ENCODE data around the gene PTPN18.
A peak's percentile ranks its signal among the peaks of the same experiment; 100 is the strongest.
"Not testable (repeated sequence)": the region's sequence is repeated elsewhere in the genome, so short reads cannot be mapped to it uniquely, and the experiment has no call there.

PTPN18 gene, protein sequence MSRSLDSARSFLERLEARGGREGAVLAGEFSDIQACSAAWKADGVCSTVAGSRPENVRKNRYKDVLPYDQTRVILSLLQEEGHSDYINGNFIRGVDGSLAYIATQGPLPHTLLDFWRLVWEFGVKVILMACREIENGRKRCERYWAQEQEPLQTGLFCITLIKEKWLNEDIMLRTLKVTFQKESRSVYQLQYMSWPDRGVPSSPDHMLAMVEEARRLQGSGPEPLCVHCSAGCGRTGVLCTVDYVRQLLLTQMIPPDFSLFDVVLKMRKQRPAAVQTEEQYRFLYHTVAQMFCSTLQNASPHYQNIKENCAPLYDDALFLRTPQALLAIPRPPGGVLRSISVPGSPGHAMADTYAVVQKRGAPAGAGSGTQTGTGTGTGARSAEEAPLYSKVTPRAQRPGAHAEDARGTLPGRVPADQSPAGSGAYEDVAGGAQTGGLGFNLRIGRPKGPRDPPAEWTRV

DNA sequence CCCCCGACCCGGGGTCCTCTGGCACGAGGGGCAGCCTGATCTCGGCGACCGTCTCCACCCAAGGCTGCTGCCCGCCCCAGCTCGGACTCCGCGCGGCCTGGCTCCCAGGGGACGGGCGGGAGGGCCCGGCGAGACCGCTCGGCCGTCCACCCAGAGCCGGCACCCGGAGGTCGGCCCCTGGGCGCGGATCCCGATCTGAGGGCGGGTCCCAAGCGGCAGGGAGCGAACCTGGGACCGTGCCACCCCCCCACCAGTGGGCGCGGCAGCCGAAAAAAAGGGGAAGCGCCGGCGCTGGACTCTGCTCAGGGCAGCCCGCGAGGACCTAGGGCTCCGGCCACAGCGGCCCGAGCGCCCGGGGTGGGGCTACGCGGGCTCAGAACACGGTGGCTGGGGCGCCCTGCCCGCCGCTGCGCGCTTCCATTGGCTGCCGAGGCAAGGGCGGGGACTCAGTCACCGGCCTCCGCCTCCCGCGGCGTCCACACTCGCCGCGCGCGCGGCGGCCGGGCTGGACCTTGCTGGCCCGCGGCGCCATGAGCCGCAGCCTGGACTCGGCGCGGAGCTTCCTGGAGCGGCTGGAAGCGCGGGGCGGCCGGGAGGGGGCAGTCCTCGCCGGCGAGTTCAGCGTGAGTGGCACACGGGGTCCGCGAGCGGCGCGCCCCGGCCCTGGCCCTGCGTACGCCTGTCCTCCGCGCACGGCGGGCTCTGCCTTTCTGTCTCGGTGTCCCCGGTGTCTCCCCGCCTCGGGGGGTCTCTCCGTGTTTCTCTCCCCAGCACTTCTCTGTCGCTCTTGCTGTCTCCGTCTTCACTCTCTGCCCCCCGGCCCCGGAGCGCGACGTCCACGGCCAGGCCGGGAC, at the start of gene PTPN18:
PTPN18 (plus strand) TSS at position 479 of the 854 bp plus-strand sequence; CDS start at position 531, 52 bp downstream.
- peak in 2 of 3 donors; percentile 23 to 48 for DNase-seq (ENCODE audit: low read depth in 3 of 3, low spot score in 1 of 3)

DNA sequence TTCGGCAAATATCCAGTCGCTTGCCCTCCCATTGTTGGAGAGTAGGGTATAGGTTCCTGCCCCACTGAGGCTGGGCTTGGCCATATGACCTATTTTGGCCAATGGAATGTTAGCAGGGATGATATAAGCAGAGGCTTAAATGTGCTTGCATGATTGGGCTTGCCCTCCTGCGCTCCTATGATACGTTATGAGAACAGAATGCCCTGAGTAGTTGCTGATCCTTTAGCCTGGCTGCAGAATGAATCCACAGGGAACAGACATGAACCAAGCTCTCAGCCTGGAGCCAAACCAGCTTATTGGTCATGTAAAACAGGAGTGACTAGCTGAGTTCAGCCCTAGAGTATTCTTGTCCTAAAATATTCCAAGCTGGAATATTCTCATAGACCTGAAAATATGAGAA, 48.0 kb upstream of the PTPN18 start:
- no peak for DNase-seq (ENCODE audit: low read depth in 3 of 3, low spot score in 1 of 3)

DNA sequence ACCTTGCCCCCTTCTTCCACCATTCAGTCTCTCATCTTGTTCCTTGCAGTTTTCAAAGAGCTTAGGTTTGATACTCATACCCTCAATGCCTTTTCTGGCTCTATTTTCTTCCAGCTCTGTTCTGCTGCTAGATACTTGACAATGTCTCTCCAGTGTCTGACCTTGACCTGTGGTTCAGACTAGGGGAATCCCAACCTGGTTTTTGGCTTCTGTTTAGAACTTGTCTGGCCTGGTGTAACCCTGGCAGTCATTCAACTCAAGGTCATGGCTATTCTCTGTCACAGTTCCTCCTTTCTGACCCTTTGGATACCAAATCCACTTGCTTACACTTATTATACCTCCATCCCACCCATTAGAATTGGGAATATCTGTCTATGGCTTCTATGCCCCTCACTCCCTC, 45.0 kb upstream of the PTPN18 start:
- DNase-seq (ENCODE audit: low read depth in 3 of 3, low spot score in 1 of 3) = no peak

DNA sequence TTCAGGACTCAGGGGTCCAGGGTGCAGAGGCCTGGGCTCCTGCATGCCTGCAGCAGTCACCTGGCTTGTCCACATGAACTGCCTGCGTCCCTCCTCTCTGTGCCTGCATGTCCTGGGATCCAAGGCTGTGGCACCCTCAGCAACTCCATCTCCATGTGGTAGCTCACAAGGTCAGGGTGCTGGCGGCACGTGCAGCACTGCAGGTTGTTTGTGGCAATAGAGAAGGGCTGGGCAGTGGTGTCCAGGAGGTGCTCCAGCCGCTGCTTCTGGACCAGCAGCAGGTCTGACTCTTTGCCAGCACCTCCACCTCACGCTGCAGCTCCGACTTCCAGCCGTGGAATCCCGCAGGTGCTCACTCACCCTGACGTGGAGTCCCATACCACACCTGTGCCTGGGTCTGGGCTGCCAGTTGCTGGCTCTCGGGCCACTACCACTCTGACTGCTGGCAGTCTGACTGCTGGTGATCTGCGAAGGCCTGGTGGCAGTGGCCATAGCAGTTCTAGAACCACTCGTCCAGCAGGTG, 42.0 kb upstream of the PTPN18 start:
- no peak for DNase-seq (ENCODE audit: low read depth in 3 of 3, low spot score in 1 of 3)

DNA sequence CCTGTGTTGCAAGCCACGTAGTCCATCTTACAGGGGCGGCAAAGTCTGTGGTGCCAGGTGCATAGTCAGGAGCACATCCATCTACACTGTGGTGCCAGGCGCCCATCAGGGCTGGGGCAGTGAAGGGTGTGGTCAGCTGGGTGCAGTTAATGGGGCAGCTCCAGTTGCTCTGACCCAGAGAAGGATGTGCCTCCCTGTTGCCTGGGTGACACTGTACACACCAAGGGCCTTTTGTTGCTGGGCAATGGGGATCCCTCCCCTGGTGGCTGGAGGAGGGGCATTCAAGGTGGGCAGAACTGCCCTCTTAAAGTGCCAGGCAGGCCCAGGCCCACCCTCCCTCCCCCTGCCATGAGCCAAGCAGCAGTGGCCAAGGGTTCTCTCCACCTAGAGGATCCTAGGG, 41.5 kb upstream of the PTPN18 start:
- no peak for DNase-seq (ENCODE audit: low read depth in 3 of 3, low spot score in 1 of 3)

DNA sequence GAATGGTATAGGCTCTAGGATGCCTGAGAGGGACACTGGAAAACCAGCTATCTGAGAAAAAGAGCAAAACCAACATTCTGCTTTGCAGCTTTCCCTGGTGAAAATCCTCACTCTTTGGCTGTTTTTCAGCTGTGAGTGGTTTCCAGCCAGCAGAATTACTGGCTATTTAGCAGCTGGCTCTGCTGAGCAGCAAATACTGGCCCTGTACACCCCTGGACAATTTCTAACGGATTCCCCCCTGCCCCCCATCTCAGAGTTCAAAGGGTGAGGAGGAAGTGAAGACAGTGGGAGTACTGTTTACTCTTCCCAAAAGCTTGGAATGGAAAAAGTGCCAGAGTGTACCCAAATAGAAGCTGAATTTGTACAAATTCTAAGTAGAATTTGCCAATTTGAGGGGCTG, 39.3 kb upstream of the PTPN18 start:
- DNase-seq (ENCODE audit: low read depth in 3 of 3, low spot score in 1 of 3) = no peak

DNA sequence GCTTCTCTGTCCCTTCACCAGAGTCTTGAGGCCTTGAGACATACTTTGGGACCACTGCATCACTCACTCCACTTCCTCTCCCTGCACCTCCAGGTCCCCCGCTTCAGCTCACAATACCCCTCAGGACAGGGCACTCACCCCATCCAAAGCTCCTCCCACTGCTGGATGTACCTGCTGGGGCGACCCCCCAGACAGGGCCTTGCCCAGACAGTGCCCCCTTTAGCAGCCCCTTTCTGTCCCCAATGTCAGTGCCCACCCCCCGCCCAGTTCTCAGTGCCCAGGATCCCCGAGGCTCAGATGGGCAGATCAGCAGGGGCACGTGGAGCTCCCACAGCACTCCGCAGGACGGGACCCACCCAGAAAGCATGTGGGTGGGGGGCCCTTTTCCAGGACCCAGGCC, 37.0 kb upstream of the PTPN18 start:
- no peak for DNase-seq (ENCODE audit: low read depth in 3 of 3, low spot score in 1 of 3)

DNA sequence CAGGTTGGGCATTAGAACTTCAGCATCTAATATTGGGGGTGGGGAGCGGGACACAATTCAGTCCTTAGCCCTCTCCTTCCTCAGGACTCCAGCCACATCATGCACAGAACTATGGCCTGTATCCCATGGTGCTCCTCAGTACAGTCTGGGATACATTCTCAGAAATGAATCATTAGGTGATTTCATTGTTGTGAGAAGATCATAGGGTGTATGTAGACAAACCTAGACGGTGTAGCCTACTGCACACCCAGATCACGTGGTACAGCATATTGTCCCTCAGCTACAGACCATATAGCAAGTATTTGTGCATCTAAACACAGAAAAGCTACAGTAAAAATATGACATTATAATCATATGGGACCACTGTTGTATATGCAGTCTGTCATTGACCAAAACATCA, 36.3 kb upstream of the PTPN18 start:
- no peak for DNase-seq (ENCODE audit: low read depth in 3 of 3, low spot score in 1 of 3)

DNA sequence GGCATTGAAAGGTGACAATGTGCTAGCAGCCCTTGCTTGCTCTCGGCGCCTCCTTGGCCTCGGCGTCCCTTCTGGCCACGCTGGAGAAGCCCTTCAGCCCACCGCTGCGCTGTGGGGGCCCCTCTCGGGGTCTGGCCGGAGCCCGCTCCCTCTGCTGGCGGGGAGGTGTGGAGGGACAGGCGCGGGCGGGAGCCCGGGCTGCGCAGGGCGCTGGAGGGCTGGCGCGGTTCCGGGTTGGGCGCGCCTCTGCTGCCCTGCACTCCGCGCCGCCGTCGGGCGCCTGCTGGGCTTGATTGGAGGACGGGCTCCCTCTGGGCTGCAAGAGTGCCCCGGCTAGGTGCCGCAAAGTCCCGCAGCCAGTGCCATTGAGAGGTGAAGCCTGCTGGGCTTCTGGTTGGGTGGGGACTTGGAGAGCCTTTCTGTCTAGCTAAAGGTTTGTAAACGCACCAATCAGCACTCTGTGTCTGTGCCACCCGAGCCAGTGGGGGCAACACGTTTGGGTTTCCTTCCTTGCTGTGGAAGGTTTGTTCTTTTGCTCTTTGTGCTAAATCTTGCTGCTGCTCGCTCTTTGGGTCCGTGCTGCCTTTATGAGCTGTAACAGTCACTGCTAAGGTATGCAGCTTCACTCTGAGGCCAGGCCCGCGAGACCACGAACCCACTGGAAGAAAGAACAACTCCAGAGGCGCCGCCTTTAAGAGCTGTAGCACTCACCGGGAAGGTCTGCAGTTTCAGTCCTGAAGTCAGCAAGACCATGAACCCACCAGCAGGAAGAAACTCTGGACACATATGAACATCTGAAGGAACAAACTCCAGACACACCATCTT, 27.9 kb upstream of the PTPN18 start:
- no peak for DNase-seq (ENCODE audit: low read depth in 3 of 3, low spot score in 1 of 3)

DNA sequence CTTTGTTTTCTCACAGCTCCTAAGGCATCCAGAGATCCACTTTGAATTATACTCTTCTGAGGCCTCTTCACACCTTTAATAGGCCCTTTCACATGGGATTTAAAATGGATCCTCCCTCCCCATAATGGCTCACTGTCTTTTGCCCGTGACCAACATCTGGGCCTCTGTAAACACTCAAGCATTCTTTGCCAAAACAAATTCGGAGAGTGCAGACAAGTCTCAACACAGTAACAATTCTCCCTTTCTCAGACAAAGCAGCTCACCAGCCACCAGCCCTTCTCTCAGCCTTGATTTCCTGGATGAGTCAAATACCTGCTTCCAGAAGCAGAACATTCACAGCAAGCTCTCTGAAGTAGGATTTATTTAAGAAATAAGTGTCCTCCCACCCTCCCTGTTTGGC, 27.1 kb upstream of the PTPN18 start:
- DNase-seq (ENCODE audit: low read depth in 3 of 3, low spot score in 1 of 3) = no peak

DNA sequence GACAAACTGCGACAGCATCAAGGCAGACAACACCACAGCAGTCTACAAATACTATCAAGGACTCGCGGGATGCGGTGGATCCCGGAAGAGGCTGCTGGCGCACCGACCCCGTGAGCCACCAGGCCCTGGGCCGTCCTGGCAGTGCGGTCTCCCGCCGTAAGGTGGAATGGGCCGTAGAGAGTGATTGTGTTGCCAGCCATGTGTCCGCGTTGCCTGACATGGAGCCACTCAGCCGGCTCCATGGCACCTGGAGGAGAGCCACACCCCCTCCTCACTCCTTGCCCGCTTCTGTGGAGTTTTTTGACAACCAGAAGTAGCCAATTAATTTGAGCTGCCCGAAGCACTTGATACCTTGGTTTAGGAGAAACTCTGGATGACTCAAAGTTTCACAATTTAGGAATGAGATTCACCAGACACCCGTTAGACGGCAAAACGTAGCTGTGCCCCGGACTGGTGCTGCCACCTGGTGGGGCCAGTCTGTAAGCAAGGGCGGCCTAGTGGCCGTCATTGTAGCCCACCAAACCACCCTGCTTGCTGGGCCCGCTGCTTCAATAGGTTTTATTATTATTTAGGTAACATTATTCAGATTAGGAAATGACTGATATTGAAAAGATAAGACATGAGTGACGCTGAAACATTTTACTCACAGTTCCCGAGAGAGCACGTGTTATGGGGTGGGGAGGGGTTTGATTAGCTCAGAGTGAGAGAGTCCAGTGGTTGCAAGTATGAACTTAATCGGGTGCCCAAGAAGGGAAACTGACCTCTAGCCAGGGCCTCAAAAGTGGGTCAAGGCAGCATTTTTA, 23.4 kb upstream of the PTPN18 start:
- DNase-seq (ENCODE audit: low read depth in 3 of 3, low spot score in 1 of 3) = peak; percentile 22 to 63 (median 44)

DNA sequence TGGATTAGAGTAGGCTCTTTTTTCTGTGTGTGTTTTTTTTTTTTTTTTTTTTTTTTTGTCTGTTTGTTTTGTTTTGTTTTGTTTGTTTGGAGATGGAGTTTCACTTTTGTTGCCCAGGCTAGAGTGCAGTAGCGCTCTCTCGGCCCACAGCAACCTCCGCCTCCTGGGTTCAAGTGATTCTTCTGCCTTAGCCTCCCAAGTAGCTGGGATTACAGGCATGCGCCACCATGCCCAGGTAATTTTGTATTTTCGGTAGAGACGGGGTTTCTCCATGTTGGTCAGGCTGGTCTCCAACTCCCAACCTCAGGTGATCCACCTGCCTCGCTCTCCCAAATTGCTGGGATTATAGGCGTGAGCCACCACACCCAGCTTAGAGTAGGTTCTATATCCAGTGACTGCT, 22.6 kb upstream of the PTPN18 start:
- DNase-seq (ENCODE audit: low read depth in 3 of 3, low spot score in 1 of 3) = not testable (repeated sequence)

DNA sequence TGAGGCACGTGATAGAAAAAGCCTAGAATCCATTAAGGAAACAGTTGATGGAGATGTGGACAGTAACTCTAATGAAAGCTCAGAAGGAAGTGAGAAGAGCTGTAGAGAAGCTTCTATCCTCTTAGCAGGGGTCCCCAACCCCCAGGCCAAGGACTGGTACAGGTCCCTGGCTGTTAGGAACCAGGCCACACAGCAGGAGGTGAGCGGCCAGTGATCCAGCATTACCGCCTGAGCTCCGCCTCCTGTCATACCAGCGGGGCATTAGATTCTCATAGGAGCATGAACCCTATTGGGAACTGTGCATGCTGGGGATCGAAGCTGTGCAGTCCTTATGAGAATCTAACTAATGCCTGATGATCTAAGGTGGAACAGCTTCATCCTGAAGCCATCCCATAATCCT, 21.8 kb upstream of the PTPN18 start:
- DNase-seq (ENCODE audit: low read depth in 3 of 3, low spot score in 1 of 3) = no peak

DNA sequence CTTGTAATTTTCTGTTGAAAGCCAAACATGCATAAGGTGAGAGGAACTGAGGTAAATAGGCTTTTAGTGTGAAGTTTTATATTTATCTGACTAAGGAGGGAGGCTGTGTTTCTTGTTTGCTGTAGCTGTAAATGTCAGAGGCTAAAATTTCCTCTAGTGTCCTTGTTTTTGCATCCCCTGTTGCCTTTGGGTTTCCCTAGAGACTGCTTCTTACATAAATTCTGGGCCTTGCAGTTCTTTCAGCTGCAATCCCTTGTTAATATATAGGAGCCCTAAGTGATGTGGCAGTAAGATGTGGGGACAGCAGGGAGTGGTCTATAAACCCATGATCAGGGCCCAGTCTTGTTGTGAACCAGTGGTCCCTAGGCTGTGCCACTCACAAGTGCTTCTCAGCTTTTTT, 20.6 kb upstream of the PTPN18 start:
- DNase-seq (ENCODE audit: low read depth in 3 of 3, low spot score in 1 of 3) = no peak

DNA sequence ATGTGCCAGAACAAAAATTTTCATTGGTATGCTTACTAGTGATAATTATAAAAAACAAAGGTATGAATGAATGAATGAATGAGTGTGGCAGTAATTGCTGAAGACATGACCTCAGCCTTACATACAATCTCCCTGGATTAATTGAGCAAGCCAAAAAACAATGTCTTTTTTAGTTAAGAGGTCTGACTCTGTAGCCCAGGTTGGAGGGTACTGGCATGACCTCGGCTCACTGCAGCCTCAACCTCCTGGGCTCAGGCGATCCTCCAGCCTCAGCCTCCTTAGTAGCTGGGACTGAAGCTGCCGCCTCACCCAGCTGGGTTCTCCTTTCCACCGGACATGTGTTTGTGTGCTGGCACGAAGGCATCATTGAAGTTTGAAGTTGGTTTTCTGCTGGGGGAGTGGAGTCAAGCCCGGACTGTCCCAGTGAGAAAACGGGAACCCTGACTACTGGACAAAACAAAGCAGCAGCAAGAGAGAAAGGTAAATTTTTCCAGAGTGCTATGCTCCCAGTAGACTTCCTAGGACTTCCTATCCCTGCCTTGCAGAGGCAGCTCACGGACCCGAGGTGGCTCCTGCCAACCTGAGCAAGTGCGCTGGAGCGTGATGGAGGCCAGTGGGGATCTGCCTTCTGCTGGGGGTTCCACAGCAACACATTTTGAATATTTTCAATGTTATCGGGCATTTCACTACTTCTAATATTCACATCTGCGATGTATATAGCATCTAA, 19.5 kb upstream of the PTPN18 start:
- DNase-seq (ENCODE audit: low read depth in 3 of 3, low spot score in 1 of 3) = no peak

DNA sequence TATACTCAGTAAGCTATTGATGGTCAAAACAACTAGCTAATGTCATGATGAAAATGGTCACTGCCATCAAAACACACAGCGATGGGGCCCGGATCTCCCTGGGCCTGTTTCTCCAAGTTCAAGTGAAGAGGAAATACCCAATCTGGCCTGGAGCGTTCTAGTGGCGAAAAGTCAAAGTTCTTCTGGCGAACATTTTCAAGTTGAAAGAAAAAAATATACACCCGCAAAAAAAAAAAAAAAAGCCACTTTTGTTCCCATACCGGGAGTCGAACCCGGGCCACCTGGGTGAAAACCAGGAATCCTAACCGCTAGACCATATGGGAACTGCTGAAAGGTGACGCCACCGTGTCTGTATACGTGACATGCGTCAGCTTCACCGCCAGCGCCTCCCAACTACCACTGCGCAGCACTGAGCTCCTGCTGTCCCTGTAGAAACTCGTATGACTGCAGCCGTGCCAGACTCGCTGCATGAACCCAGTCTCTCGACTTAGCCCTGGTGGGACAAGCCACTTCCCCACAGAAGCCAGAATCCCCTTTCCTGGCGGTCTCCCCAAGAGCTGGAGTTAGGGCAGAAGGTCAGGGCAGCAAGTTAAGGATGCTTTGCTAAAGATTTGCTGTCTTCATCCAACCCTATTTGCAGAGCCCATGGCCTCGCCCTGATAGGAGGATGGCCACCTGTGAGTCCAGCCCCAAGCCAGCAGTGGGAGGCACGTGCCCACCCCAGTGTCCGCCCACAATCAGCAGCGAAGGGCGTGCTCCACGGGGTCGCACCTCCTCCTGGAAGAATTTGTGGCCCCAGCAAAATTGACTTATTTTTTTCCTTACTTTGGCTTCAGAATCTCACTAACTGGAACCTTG, 18.8 kb upstream of the PTPN18 start:
- peak in 1 of 3 donors; percentile 65 for DNase-seq (ENCODE audit: low read depth in 3 of 3, low spot score in 1 of 3)

DNA sequence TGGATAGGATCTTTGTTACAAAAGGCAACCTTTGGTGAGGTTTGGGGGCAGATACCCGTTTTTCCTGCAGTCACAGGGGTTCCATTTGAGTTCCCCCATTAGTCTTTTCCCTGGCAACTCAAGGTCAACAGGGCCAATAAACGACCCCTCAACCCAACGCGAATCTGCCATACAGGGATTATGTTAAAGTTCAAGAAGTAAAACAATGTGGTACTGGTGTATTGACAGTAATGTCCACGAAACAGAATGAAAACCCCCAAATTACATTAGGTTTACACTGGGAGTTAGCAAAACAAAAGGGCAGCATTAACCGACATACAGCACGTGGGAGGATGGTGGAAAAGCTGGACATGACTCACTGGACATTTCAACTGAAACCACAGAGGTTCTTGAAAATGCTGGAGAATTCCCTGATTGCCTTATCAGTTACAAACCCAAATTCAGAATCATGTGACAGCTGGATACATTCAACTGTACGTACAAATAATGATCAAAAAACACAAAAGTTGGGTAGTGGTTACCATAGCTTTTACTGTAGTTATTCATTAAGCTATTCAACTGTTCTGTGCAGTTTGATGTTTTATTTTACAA, 18.0 kb upstream of the PTPN18 start:
- DNase-seq (ENCODE audit: low read depth in 3 of 3, low spot score in 1 of 3) = no peak

DNA sequence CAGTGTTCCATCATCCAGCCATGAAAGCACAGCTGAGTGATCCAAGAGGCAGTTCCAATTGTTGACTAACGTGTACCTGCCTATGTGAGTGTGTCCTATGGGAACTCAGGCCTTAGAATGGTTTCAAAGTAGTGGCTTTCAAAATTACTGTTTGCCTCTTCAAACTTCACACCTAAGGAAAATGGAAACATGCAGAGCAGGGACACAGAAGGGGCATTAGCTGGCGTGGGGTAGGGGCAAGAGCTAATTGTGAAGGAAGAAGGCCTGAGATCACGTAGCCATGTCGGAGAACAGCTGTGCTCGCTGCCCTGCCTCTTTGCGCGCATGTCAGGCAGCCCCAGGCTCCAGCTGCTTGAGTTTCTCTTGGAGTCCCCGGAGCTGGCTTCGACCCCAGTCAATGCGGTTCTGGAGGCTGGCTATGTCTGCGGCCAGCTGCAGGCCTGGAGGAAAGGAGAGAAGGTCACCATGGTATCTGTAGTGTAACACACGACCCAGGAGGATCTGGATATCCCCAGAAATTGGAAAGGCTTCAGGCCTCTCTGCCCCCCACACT, 17.0 kb upstream of the PTPN18 start:
- no peak for DNase-seq (ENCODE audit: low read depth in 3 of 3, low spot score in 1 of 3)
